HEK293T (cell line): Measurements from ENCODE around the gene NBEA.

ENCODE experiments used
- ARNT ChIP-seq: fragments of 450-650 bp; IDR thresholded peaks from 2 replicates; pipeline ENCODE4 v1.6.1; 2017; ENCODE audit warnings: mild to moderate bottlenecking
- BHLHE40 ChIP-seq: fragments of 450-650 bp; IDR thresholded peaks from 2 replicates; pipeline ENCODE4 v1.6.1; 2016; ENCODE audit warnings: mild to moderate bottlenecking, moderate library complexity, borderline replicate concordance
- FOXM1 ChIP-seq: fragments of 450-650 bp; IDR thresholded peaks from 2 replicates; pipeline ENCODE4 v1.6.1; 2017; ENCODE audit warnings: mild to moderate bottlenecking, borderline replicate concordance
- TARDBP ChIP-seq: fragments of 450-650 bp; IDR thresholded peaks from 2 replicates; pipeline ENCODE4 v1.6.1; 2016

GRCh38 chr13:35629026-35629425 lies 687.0 kb downstream of the NBEA start:
- TF ChIP-seq ARNT (no peak), BHLHE40 (no peak), FOXM1 (no peak), TARDBP (no peak)
